GM19240 (cell line): ENCODE data around the gene CIRBP.
"Not testable (repeated sequence)": the region's sequence is repeated elsewhere in the genome, so short reads cannot be mapped to it uniquely, and the experiment has no call there.

ENCODE experiments used
- DNase-seq: peaks from one replicate; pipeline ENCODE4 v3.0.0; 2011; ENCODE audit warnings: low spot score; ENCODE audit not compliant: insufficient read length

CIRBP gene

GRCh38 chr19:1308718-1309117, 39.6 kb downstream of the CIRBP start:
- DNase-seq: no peak

GRCh38 chr19:1309977-1310852, 41.1 kb downstream of the CIRBP start:
- no peak for DNase-seq

GRCh38 chr19:1310853-1311180, 41.7 kb downstream of the CIRBP start:
- DNase-seq: no peak

GRCh38 chr19:1311543-1312091, 42.5 kb downstream of the CIRBP start:
- no peak for DNase-seq

- no peak for DNase-seq
These were observed 43.9 kb downstream of the CIRBP start for GRCh38 chr19:1312767-1313694.

- no peak for DNase-seq
These were observed 44.8 kb downstream of the CIRBP start for GRCh38 chr19:1313695-1314613.

- peak; percentile 82 for DNase-seq
These were observed 46.5 kb downstream of the CIRBP start for GRCh38 chr19:1315470-1316166.

GRCh38 chr19:1316466-1316865, 47.3 kb downstream of the CIRBP start:
- DNase-seq: no peak

GRCh38 chr19:1317274-1318003, 48.3 kb downstream of the CIRBP start:
- DNase-seq: no peak

- DNase-seq: no peak
These were observed 49.7 kb downstream of the CIRBP start for GRCh38 chr19:1318678-1319471.

- not testable (repeated sequence) for DNase-seq
These were observed 51.1 kb downstream of the CIRBP start for GRCh38 chr19:1320282-1320650.

GRCh38 chr19:1321539-1321938, 52.4 kb downstream of the CIRBP start:
- DNase-seq: no peak

- DNase-seq: no peak
These were observed 53.3 kb downstream of the CIRBP start for GRCh38 chr19:1322198-1322981.

GRCh38 chr19:1324249-1324805, 55.2 kb downstream of the CIRBP start:
- no peak for DNase-seq
